ENCODE data around the gene CHAF1A. TPM values are rescaled to one million over a fixed set of nuclear protein-coding genes. Genes with fewer than 3 reads are reported as not detected.

Gene CHAF1A
- total and polyA plus RNA-seq, 2 of the 8 experiments (the other 6 are each of a cell fraction or from before 2014, with no cell fraction given): 122 to 147 TPM

DNA sequence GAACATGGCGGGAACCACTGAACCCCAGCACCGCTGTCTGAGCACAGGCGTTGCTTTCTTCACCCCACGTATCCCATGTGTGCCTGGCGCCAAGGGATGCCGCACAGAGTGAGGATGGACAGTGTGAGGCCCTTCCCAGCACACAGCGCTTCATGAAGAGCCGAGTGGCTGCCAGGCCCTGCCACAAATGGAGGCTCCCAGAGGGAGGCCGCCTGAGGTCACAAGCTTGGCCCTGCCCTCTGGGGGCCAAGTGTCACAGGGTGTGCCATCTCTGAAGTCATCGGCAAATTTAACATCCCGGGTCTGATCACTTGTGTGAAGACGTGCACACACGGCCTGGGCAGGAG lies 34.7 kb upstream of the CHAF1A start:
- H2BK5ac ChIP-seq (ENCODE audit: low read depth, low read length): peak overlapping the region; percentile 49; the same call in 1 of the 2 replicates
- peak overlapping the region; percentile 17 for H4K91ac ChIP-seq (replicated peaks; ENCODE audit: insufficient read length, low read length)
- H3K4me2 ChIP-seq (ENCODE audit: insufficient read depth in 1 of 2, low read depth in 2 of 2, low read length in 2 of 2): no peak overlapping the region
- H2BK20ac ChIP-seq (ENCODE audit: low read length): no peak overlapping the region
- H3K4me3 ChIP-seq (ENCODE audit: extremely low read depth in 1 of 4, insufficient read depth in 2 of 4, low read depth in 3 of 4, low read length in 4 of 4): no peak overlapping the region
- H3K14ac ChIP-seq (ENCODE audit: insufficient read length): no peak overlapping the region
- H3K79me1 ChIP-seq (ENCODE audit: low read depth, low read length): peaks cover 30% of the 10 kb centered on the region
- H4K20me1 ChIP-seq (replicated peaks in 1 of 2; ENCODE audit: control insufficient read depth in 1 of 2, insufficient read depth in 2 of 2, low read length in 2 of 2): peaks cover 25 to 45% of the 10 kb centered on the region in 2 experiments
- 90% methylated on average over 12 of the region's 13 CpGs; no CpG with 5 or more reads in 1 of the 2 experiments for WGBS, 2 experiments (ENCODE audit: extremely low coverage in 1 of 2, insufficient coverage in 1 of 2, insufficient read length in 1 of 2, insufficient replicate concordance in 2 of 2, low coverage in 1 of 2, low lambda C conversion rate in 2 of 2, missing lambda C conversion rate in 1 of 2)
- H3K56ac ChIP-seq (replicated peaks; ENCODE audit: insufficient read length, low read depth, low read length): no peak overlapping the region
- no peaks in the 10 kb centered on the region for H3K27me3 ChIP-seq (replicated peaks in 1 of 4; ENCODE audit: control insufficient read depth in 3 of 4, extremely low read depth in 1 of 4, insufficient read depth in 3 of 4, low read length in 3 of 4)
- H4K8ac ChIP-seq (ENCODE audit: extremely low read depth, insufficient read depth, low read length): no peak overlapping the region
- H4K5ac ChIP-seq (ENCODE audit: insufficient read length, low read depth, low read length): no peak overlapping the region
- H2BK120ac ChIP-seq (replicated peaks; ENCODE audit: low read depth, low read length): no peak overlapping the region
- no peak overlapping the region for H3K4ac ChIP-seq (replicated peaks; ENCODE audit: insufficient read length, low read depth, low read length)
- H3K23me2 ChIP-seq (ENCODE audit: low read depth, low read length): no peaks in the 10 kb centered on the region
- H2AK5ac ChIP-seq (ENCODE audit: low read depth, low read length): no peak overlapping the region
- H2BK15ac ChIP-seq (ENCODE audit: low read length): 0 out of 2 replicates have a peak overlapping the region, but pooled peaks have one; percentile 61
- no peak overlapping the region for H3K27ac ChIP-seq (ENCODE audit: low read depth, low read length)
- H3K9me3 ChIP-seq (ENCODE audit: insufficient read depth in 2 of 2, low read depth in 1 of 2, low read length in 1 of 2): no peaks in the 10 kb centered on the region
- peak in 1 of 2 experiments; percentile 38 for DNase-seq (ENCODE audit: low read depth in 1 of 2, low spot score in 2 of 2)
- peaks cover 0 to 14% (median 9%) of the 10 kb centered on the region in 4 experiments; a peak in 5 of 7 replicates for H3K4me1 ChIP-seq (replicated peaks in 1 of 4; ENCODE audit: control insufficient read depth in 3 of 4, insufficient read depth in 4 of 4, low read length in 3 of 4)
- H2BK12ac ChIP-seq (ENCODE audit: low read depth, low read length): 0 out of 2 replicates have a peak overlapping the region, but pooled peaks have one; percentile 1
- H3K36me3 ChIP-seq (ENCODE audit: control insufficient read depth in 2 of 4, insufficient read depth in 4 of 4, low read length in 3 of 4): peaks cover 6 to 16% (median 7%) of the 10 kb centered on the region in 4 experiments; a peak in 5 of 8 replicates
- H2AFZ ChIP-seq (ENCODE audit: low read length): no peak overlapping the region
- H3K23ac ChIP-seq (ENCODE audit: insufficient read length): no peak overlapping the region
- ChIA-PET POLR2A (ENCODE audit: partially characterized antibody) (interaction anchor here (1.2 to 13.0 kb wide), 3 partner anchors 23 to 82 kb away, joined by 3 to 72 read pairs (median 3); partner anchors contain the start of gene MPND), CTCF (ENCODE audit: partially characterized antibody) (interaction anchor here (0.9 to 2.9 kb wide), 4 partner anchors 8 to 232 kb away, joined by 3 to 18 read pairs (median 6); no protein-coding TSS in a partner anchor)
- H3K9ac ChIP-seq (replicated peaks in 1 of 4; ENCODE audit: extremely low read depth in 1 of 4, low read depth in 3 of 4, low read length in 3 of 4): no peak overlapping the region
- peaks cover 0 to 8% of the 10 kb centered on the region in 2 experiments; a peak in 1 of 4 replicates for H3K79me2 ChIP-seq (ENCODE audit: control insufficient read depth in 1 of 2, insufficient read depth in 2 of 2, low read length in 2 of 2)
- no peak overlapping the region for H3K18ac ChIP-seq (ENCODE audit: extremely low read depth, low read length)
- FAIRE-seq: no peak
- no peak for TF ChIP-seq SIN3A (conservative IDR thresholded peaks at IDR 0.05 in 1 of 2, IDR thresholded peaks at IDR 0.05 in 1 of 2; ENCODE audit: low read depth in 1 of 2, low read length in 2 of 2)
- TF ChIP-seq, protein P1, sequence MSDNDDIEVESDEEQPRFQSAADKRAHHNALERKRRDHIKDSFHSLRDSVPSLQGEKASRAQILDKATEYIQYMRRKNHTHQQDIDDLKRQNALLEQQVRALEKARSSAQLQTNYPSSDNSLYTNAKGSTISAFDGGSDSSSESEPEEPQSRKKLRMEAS (IDR thresholded peaks at IDR 0.05): no peak
- TF ChIP-seq BCL11A (IDR thresholded peaks at IDR 0.05; ENCODE audit: low read depth in 2 of 2, low read length in 2 of 2): no peak
- TF ChIP-seq POLR2A (IDR thresholded peaks at IDR 0.05; ENCODE audit: control extremely low read depth in 1 of 2, low read depth in 2 of 2, low read length in 2 of 2): no peak
- no peak for TF ChIP-seq CEBPB (IDR thresholded peaks at IDR 0.05; ENCODE audit: low read depth, low read length)
- TF ChIP-seq GABPA (IDR thresholded peaks at IDR 0.05; ENCODE audit: borderline replicate concordance, insufficient read depth, low read length): no peak
- no peak for TF ChIP-seq KDM5A (IDR thresholded peaks at IDR 0.05; ENCODE audit: low read length)
- no peak for TF ChIP-seq NANOG (IDR thresholded peaks at IDR 0.05; ENCODE audit: insufficient read depth, low read depth, low read length, poor library complexity, severe bottlenecking)
- no peak for TF ChIP-seq CHD2 (IDR thresholded peaks at IDR 0.05; ENCODE audit: low read length)
- no peak for TF ChIP-seq CHD1 (IDR thresholded peaks at IDR 0.05; ENCODE audit: low read depth, low read length)
- no peak for TF ChIP-seq FOSL1 (IDR thresholded peaks at IDR 0.05; ENCODE audit: insufficient read depth, low read depth, low read length)
- TF ChIP-seq HDAC2 (IDR thresholded peaks at IDR 0.05; ENCODE audit: borderline replicate concordance in 1 of 2, low read depth in 2 of 2, low read length in 2 of 2): no peak
- TF ChIP-seq POU5F1 (IDR thresholded peaks at IDR 0.05; ENCODE audit: low read depth, low read length): no peak
- no peak for TF ChIP-seq HDAC6 (IDR thresholded peaks at IDR 0.05; ENCODE audit: low read depth, low read length)
